ENCODE data around the gene WDR35.
"Not testable (repeated sequence)": the region's sequence is repeated elsewhere in the genome, so short reads cannot be mapped to it uniquely, and the experiment has no call there.

WDR35 gene

GRCh38 chr2:19890104-19890503 lies 99.8 kb downstream of the WDR35 start:
- no peak for DNase-seq

DNA sequence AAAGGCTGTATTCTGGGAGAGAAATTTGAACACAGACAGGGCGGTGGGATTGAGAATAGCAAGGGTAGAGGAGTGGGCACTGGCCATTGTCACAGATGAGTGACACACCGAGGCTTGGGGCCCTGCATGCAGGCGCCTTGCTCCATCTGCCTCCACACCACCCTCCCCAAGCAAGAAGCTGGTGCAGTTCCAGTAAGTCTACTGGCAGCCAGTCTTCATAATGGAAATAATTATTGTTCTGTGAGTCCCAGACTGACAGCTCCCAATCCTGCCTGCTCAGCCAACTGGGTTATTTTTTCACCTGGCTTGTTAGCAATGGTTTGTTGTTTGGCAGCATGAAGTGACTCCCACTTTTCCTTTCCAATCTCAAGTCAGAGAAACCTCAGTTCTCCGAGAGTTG lies 101.1 kb downstream of the WDR35 start:
- no peak for DNase-seq

DNA sequence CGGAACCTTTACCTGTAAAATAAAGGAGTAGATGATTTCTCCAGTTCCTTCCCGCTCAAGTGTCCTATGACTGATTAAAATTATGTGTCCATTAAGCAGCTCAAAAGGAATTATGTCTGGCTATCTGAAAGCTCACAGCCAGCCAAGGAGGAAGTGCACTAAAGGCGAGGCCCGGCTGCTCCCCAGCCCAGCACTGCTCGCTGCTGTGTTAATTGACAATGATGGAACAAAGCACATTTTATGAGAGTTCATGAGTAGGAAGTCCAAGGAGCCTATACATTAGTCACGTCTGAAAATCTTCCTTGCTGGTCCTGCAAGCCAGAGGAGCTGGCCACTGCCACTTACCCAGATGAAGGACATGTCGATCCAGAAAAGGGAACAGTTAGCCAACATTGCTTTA lies 102.4 kb downstream of the WDR35 start:
- no peak for DNase-seq

DNA sequence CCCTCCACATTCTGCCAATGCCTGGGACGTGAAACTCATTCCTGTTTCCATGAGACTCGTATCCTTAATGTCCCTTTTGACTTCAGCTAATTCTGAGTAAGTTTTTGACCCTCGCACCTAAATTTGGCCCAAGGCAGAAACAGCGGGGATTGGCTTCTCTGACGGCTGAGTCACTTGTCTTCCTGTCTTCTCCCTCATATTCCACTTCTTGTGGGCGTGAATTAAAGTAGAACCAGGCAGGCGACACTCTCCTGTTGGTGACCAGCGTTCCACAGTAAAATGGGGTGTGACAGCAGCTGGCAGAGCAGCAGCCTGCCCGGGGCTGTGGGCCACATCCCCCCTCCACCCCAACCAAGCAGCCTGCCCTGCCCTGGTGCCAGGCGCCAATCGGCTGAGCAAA lies 103.6 kb downstream of the WDR35 start:
- no peak for DNase-seq

- no peak for DNase-seq
These were observed 104.1 kb downstream of the WDR35 start for GRCh38 chr2:19885791-19886190.

GRCh38 chr2:19883971-19884720 lies 105.8 kb downstream of the WDR35 start:
- DNase-seq = no peak

- no peak for DNase-seq
These were observed 106.4 kb downstream of the WDR35 start for GRCh38 chr2:19883486-19883885.

- no peak for DNase-seq
These were observed 107.6 kb downstream of the WDR35 start for GRCh38 chr2:19882286-19882685.

GRCh38 chr2:19881908-19882265 lies 108.0 kb downstream of the WDR35 start:
- DNase-seq = no peak

DNA sequence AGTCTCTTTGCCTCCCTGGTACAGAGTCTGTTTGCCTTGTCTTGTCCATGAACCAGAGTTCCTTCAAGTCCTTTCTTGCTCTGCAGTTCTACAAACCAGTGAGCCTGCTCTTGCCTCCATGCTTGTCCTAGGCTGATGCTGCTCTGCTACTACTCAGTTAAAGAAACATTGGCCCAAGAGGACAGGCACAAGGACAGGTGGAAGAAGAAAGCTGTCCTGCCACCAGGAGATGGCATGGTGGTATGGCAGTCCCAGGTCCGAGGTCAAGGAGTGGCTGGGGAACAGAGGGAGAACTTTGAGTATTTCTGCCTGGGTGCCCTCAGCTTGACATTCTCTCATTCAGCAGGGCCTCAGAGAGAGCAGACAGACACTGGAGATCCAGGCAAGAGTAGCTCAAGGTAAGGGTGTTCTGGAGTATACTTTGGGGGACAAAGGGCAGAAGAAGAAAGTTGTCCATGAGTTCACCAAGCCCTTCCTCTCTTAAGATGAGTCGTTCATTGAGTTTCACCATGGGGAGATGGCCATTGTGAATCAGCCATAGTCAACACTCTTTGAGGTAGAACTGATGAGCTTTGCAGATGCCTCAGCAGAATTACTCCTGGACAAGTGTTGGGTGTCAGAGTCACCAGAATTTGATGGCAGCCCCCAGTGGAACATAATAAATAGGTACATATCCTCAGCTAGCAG lies 108.5 kb downstream of the WDR35 start:
- DNase-seq = no peak

DNA sequence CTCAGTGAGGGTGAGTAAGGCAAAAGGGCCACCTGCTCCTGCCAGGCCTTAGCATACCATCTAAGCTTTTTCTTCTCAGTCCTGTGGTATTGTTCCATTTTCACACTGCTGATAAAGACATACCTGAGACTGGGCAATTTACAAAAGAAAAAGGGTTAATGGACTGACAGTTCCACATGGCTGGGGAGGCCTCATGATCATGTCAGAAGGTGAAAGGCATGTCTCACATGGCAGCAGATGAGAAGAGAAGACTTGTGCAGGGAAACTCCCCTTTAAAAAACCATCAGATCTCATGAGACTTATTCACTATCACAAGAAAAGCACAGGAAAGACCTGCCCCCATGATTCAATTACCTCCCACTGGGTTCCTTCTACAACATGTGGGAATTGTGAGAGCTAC lies 109.7 kb downstream of the WDR35 start:
- not testable (repeated sequence) for DNase-seq

DNA sequence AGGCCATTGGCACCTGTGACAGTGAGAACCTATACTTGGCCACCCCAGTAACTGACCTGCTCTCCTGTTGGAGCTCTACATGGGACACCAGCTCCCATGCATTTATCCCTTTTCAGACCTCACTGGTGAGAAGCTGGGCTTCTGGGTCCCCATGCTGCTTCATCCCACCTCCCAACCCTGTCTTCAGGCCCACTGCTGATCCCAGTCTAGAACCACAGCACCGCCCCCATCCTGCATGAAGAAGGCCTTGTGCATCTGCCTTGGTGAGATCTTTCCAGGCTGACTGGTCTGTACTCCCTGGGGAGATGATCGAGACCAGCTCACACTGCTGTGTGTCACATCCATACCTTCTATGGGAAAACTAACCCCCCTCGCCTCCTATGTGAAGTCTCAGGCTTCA lies 110.8 kb downstream of the WDR35 start:
- no peak for DNase-seq

- no peak for DNase-seq
These were observed 111.4 kb downstream of the WDR35 start for GRCh38 chr2:19878268-19879046.

DNA sequence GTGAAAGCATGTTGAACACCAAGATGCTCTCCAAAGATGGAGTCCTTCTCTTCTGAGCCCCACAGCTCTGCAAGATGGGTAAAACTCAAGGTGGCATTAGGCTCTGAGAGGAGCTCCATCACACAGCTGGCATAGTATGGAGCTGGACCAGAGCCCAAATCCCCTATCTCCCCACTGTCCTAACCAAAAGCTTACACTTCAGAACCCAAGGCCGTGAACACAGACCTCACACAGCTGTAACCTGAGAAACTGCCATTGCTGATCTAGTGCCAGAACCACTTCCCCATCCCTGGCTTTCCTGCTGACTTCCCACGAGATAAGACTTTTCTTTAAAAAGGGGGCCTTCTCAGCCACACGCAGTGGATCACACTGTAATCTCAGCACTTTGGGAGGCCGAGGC lies 113.2 kb downstream of the WDR35 start:
- DNase-seq = no peak

DNA sequence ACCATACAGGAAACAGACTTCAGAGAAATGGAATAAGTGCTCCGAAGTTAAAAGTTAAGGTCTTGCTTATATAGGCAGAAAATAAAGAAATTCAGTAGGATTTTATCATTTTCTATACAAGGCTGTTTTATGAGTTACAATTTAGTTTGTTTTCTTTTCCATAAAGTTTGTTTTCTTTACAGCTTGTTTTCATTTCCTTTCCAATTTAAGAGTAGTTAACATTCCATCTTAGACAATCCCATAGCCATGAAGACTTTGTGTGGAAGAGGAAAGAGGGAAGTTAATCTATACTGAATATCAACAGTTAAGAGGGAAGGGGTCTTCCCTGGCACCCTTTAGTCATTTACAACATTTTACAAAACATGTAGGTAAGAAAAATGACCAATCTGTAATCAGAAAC lies 114.6 kb downstream of the WDR35 start:
- no peak for DNase-seq

GRCh38 chr2:19874726-19875125 lies 115.2 kb downstream of the WDR35 start:
- no peak for DNase-seq

DNA sequence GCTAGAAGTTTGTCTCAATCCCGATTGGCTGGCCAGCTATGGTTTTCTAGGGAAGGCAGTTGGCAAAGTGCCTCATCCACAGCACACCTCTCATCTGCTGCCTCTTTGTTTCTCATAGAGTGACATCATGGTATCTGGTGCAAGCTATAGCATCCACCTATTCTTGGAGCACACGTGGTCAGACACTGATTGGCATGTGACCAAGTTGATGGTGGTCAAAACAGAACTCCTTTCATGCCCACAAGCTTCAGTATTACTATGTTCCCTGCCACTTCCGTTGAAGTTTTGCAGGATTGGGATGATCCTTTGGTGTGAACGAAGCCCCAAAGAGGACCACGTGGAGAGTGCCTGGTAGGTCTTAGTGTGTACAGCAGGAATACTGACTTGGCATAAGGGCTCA lies 116.9 kb downstream of the WDR35 start:
- no peak for DNase-seq

DNA sequence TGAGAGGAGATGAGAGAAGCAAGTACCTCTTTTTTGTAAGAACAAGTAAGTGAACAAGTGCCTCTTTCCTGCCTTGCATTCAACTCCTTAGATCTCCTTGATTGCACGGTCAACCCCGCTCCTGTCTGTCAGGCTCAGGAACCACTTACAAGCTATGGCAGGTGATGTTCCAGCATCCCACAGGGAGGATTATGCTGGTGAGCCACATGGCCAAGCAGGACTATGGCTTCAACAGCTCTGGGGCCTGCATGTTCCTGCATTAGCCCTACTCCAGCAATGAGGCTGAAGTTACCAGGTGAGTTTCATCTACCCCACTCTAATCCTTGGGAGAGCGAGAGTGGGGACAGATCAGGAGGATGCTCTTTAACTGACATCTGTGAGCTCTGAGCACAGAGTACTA lies 117.6 kb downstream of the WDR35 start:
- DNase-seq = no peak

DNA sequence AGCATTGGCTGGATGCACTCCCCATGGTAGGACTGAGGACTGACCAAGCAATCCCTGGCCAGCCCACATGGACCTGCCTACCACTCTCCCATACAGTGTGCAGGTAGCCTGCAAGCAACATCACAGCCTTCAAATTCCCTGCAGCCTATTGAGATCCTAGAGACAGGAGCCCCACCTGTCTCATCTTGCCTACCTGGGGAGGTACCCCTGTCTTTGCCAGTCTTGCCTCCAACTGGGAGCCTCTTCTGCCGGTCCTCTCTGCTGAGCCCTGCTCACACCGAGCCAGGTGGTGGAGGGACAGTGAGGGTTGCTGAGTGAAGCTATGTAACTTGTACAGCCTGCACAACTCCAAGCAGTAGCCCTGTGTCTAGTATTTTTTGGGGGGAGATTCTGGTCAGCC lies 118.1 kb downstream of the WDR35 start:
- DNase-seq = no peak

DNA sequence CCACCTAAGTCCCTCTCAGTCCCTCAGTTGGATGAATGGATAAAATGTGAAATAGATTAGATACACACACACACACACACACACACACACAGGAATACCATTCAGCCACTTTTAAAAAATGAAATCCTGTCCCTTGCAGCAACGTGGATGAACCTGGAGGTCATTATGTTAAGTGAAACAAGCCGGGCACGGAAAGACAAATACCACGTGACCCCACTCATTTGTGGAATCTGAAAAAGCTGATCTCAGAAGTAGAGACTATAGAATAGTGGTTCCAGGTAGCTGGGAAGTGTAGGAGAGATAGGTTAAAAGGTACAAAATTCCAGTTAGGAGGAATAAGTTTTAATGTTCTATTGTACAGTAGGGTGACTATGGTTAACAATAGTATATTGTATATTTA lies 119.1 kb downstream of the WDR35 start:
- no peak for DNase-seq

GRCh38 chr2:19868701-19869580 lies 121.0 kb downstream of the WDR35 start:
- DNase-seq = no peak

DNA sequence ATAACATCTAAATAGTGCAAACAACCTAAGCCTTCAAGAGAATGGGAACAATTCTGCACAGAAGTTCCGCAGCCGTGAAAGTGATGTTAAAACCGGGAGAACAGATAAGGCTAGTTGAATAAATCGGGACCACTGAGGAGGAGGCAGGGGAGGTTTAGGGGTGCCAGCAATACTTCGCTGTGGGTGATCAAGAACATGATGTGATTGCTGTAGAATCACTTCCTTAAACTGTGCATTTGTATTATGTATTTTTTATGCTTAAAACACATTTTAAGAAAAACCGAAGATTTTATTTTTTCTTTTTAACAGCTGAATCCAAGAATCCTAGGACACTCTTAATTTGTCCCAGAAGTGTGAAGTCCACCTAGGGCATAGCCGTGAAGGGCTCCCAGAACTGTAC lies 121.7 kb downstream of the WDR35 start:
- DNase-seq = no peak

- no peak for DNase-seq
These were observed 123.1 kb downstream of the WDR35 start for GRCh38 chr2:19866771-19867170.

All from NCI-H2081 (cell line).